GM18505 (cell line): ENCODE data around the gene EXD3.
"Not testable (repeated sequence)": the region's sequence is repeated elsewhere in the genome, so short reads cannot be mapped to it uniquely, and the experiment has no call there.

Source experiments
- ATAC-seq: cut with Tn5 transposase; IDR thresholded peaks from one replicate; pipeline ENCODE4 v1.9.1; 2021; ENCODE audit not compliant: unreplicated experiment
- POLR2A ChIP-seq: IDR thresholded peaks from 4 replicates; pipeline ENCODE4 v1.6.1; 2011; ENCODE audit warnings: borderline replicate concordance; ENCODE audit not compliant: insufficient read depth, insufficient read length; ENCODE audit errors: extremely low read depth

Gene EXD3

GRCh38 chr9:137385061-137385655, 37.8 kb downstream of the EXD3 start:
- ATAC-seq: no peak
- no peak for TF ChIP-seq POLR2A

GRCh38 chr9:137383784-137384756, 38.9 kb downstream of the EXD3 start:
- no peak for ATAC-seq
- no peak for TF ChIP-seq POLR2A

GRCh38 chr9:137383081-137383783, 39.7 kb downstream of the EXD3 start:
- no peak for ATAC-seq
- TF ChIP-seq POLR2A: no peak

GRCh38 chr9:137382444-137383080, 40.4 kb downstream of the EXD3 start:
- no peak for ATAC-seq
- no peak for TF ChIP-seq POLR2A

GRCh38 chr9:137381501-137382443, 41.2 kb downstream of the EXD3 start:
- no peak for ATAC-seq

GRCh38 chr9:137380606-137381005, 42.4 kb downstream of the EXD3 start:
- no peak for ATAC-seq
- no peak for TF ChIP-seq POLR2A

More at GRCh38 chr9:137381501-137382443, 41.2 kb downstream of the EXD3 start:
- TF ChIP-seq POLR2A: no peak

- ATAC-seq: no peak
These were observed 42.8 kb downstream of the EXD3 start for GRCh38 chr9:137380171-137380570.

GRCh38 chr9:137379761-137380161, 43.2 kb downstream of the EXD3 start:
- no peak for TF ChIP-seq POLR2A
- no peak for ATAC-seq

More at GRCh38 chr9:137380171-137380570, 42.8 kb downstream of the EXD3 start:
- no peak for TF ChIP-seq POLR2A

- ATAC-seq: not testable (repeated sequence)
These were observed 44.1 kb downstream of the EXD3 start for GRCh38 chr9:137378688-137379410.

GRCh38 chr9:137376386-137376785, 46.6 kb downstream of the EXD3 start:
- no peak for ATAC-seq
- TF ChIP-seq POLR2A: no peak

GRCh38 chr9:137375321-137376058, 47.5 kb downstream of the EXD3 start:
- TF ChIP-seq POLR2A: no peak
- ATAC-seq: no peak
